Gastrocnemius medialis (tissue), 4 donors: ENCODE results near the gene SH2B3. TPM values are rescaled to one million over a fixed set of nuclear protein-coding genes. Genes with fewer than 3 reads are reported as not detected.

ENCODE experiments used
- ATAC-seq, 2 donors: fragments of 150-250 bp; one replicate each; pipeline ENCODE4 v1.9.1; 2016
- DNase-seq, 2 donors: peaks; one replicate each; pipeline ENCODE4 v3.0.0-alpha.2; 2019
- H3K27ac ChIP-seq, 4 donors: fragments of 200-600 bp; sonication (generic); 1 replicate in 1 of 4; 2 replicates in 3 of 4; pipeline ENCODE4 v1.5.1; 2016 to 2018; ENCODE audit warnings: mild to moderate bottlenecking in 2 of 4, moderate library complexity in 1 of 4
- H3K27me3 ChIP-seq, 3 donors: fragments of 200-600 bp; sonication (generic) in 2 of 3; 1 replicate in 1 of 3; 2 replicates in 2 of 3; pipeline versions ENCODE4 v1.5.1 to v1.6.0; 2016 to 2019; ENCODE audit warnings: mild to moderate bottlenecking in 1 of 3, moderate library complexity in 1 of 3
- H3K36me3 ChIP-seq, 2 donors: fragments of 200-600 bp; sonication (generic) in 1 of 2; one replicate each; pipeline ENCODE4 v1.5.1; 2017 to 2018
- H3K4me1 ChIP-seq, 2 donors: fragments of 200-600 bp; sonication (generic) in 1 of 2; one replicate each; pipeline ENCODE4 v1.5.1; 2016 to 2017; ENCODE audit warnings: mild to moderate bottlenecking in 2 of 2
- H3K4me3 ChIP-seq, 4 donors: fragments of 200-600 bp; sonication (generic) in 3 of 4; 1 replicate in 1 of 4; 2 replicates in 3 of 4; pipeline ENCODE4 v1.5.1; 2016 to 2019; ENCODE audit warnings: mild to moderate bottlenecking in 2 of 4
- H3K9me3 ChIP-seq, 3 donors: fragments of 200-600 bp; sonication (generic) in 2 of 3; 1 replicate in 1 of 3; 2 replicates in 2 of 3; pipeline ENCODE4 v1.5.1; 2016 to 2019
- CTCF ChIP-seq, 5 experiments: fragments of 450-650 bp in 3 of 5; fragments of 200-600 bp in 2 of 5; sonication (generic) in 2 of 5; IDR thresholded peaks in 4 of 5; conservative IDR thresholded peaks in 1 of 5; 1 replicate in 4 of 5; 2 replicates in 1 of 5; pipeline ENCODE4 v1.5.1; 2016 to 2019; ENCODE audit warnings: antibody characterized with exemption in 5 of 5, mild to moderate bottlenecking in 3 of 5, moderate library complexity in 3 of 5
- POLR2A ChIP-seq, 2 donors: fragments of 450-650 bp; IDR thresholded peaks; one replicate each; pipeline ENCODE4 v1.6.1; 2017; ENCODE audit warnings: antibody characterized with exemption in 2 of 2, mild to moderate bottlenecking in 2 of 2, moderate library complexity in 2 of 2
- in situ Hi-C, 4 donors: fragments of 200-750 bp; cut with MboI; loops; one replicate each; pipeline versions ENCODE4 v1.15.0 to v1.8.0; 2017; ENCODE audit warnings: low sequenced_read_pairs in 4 of 4
- intact Hi-C: fragments of 100-400 bp; cut with DNase I; formaldehyde crosslinking; loops from one replicate; pipeline ENCODE4 v1.15.1; 2023; ENCODE audit warnings: low total_unique reads
- total RNA-seq, 4 donors: library from RNA; depleted of rRNA; stranded (reverse); fragments of >200 nt; gene quantifications; one replicate each; pipeline versions ENCODE4 v1.1.0 to v1.2.3, GENCODE V29; 2016

The SH2B3 gene
- total RNA-seq, 4 donors from 2014 or later, result 10.4 to 20.0 (median 15.5) TPM

GRCh38 chr12:111467092-111467856 lies 61.6 kb downstream of the SH2B3 start:
- Histone ChIP-seq H3K27me3 (no peaks in the 10 kb centered on the region), H3K27ac (peak overlapping the region in 1 of 4 donors; percentile 9), H3K4me1 (no peaks in the 10 kb centered on the region), H3K9me3 (no peaks in the 10 kb centered on the region), H3K36me3 (peaks cover 0 to 25% of the 10 kb centered on the region in 2 donors), H3K4me3 (no peak overlapping the region)
- in situ Hi-C loops (no loop called here), intact Hi-C loops (no loop called here)
- ATAC-seq (no peak), DNase-seq (no peak)
- no peak for TF ChIP-seq CTCF (IDR thresholded peaks at IDR 0.05 in 4 of 5, conservative IDR thresholded peaks at IDR 0.05 in 1 of 5)
- TF ChIP-seq POLR2A (IDR thresholded peaks at IDR 0.05), result no peak

- intact Hi-C loops (no loop called here), in situ Hi-C loops (no loop called here)
- peak overlapping the region in 1 of 4 donors; percentile 9 for H3K27ac ChIP-seq
- no peaks in the 10 kb centered on the region for H3K4me1 ChIP-seq
- H3K27me3 ChIP-seq, result no peaks in the 10 kb centered on the region
- H3K36me3 ChIP-seq, result peaks cover 0 to 25% of the 10 kb centered on the region in 2 donors
- ATAC-seq (no peak), DNase-seq (no peak)
- no peak for TF ChIP-seq CTCF (IDR thresholded peaks at IDR 0.05 in 4 of 5, conservative IDR thresholded peaks at IDR 0.05 in 1 of 5)
- H3K4me3 ChIP-seq, result no peak overlapping the region
- H3K9me3 ChIP-seq, result no peaks in the 10 kb centered on the region
Measured at GRCh38 chr12:111467857-111468241, 62.1 kb downstream of the SH2B3 start.

GRCh38 chr12:111469401-111469800 lies 63.7 kb downstream of the SH2B3 start:
- in situ Hi-C loops (no loop called here), intact Hi-C loops (no loop called here)
- no peaks in the 10 kb centered on the region for H3K9me3 ChIP-seq
- DNase-seq (no peak), ATAC-seq (no peak)
- no peak for TF ChIP-seq POLR2A (IDR thresholded peaks at IDR 0.05)
- TF ChIP-seq CTCF (IDR thresholded peaks at IDR 0.05 in 4 of 5, conservative IDR thresholded peaks at IDR 0.05 in 1 of 5), result no peak
- peaks cover 0 to 33% of the 10 kb centered on the region in 2 donors for H3K36me3 ChIP-seq
- no peaks in the 10 kb centered on the region for H3K4me1 ChIP-seq
- H3K27ac ChIP-seq, result no peak overlapping the region
- no peaks in the 10 kb centered on the region for H3K27me3 ChIP-seq
- no peak overlapping the region for H3K4me3 ChIP-seq

- no peak overlapping the region for H3K4me3 ChIP-seq
- ATAC-seq (no peak), DNase-seq (no peak)
- no peaks in the 10 kb centered on the region for H3K27me3 ChIP-seq
- H3K9me3 ChIP-seq, result no peaks in the 10 kb centered on the region
- TF ChIP-seq CTCF (IDR thresholded peaks at IDR 0.05 in 4 of 5, conservative IDR thresholded peaks at IDR 0.05 in 1 of 5), result no peak
- TF ChIP-seq POLR2A (IDR thresholded peaks at IDR 0.05), result no peak
- peaks cover 0 to 47% of the 10 kb centered on the region in 2 donors for H3K36me3 ChIP-seq
- no peak overlapping the region for H3K27ac ChIP-seq
- in situ Hi-C loops, result no loop called here
- H3K4me1 ChIP-seq, result no peaks in the 10 kb centered on the region
- intact Hi-C loops, result loop anchor here (10.0 kb wide), 1 partner anchor 1424 kb away; no protein-coding TSS in a partner anchor
Measured at GRCh38 chr12:111471236-111471635, 65.5 kb downstream of the SH2B3 start.
